Measurements from ENCODE around the gene SHB. TPM values are rescaled to one million over a fixed set of nuclear protein-coding genes. Genes with fewer than 3 reads are reported as not detected.

The SHB gene
- total RNA-seq, 1 experiment from 2014 or later = 20.7 TPM

GRCh38 chr9:37918665-37919170 is 150.3 kb downstream of the SHB start:
- intact Hi-C loops (cut with micrococcal nuclease; ENCODE audit: unreplicated experiment) = loop anchor here (10.0 kb wide), 1 partner anchor 516 kb away; no protein-coding TSS in a partner anchor
- Histone ChIP-seq H3K9me3 (ENCODE audit: low read depth, low read length, poor library complexity, severe bottlenecking) (no peaks in the 10 kb centered on the region), H3K4me1 (ENCODE audit: insufficient read depth, low read length, poor library complexity, severe bottlenecking) (no peaks in the 10 kb centered on the region), H3K4me3 (ENCODE audit: low read depth, low read length, poor library complexity, severe bottlenecking) (no peak overlapping the region), H3K27ac (ENCODE audit: low read depth, low read length, poor library complexity, severe bottlenecking) (no peak overlapping the region), H3K27me3 (replicated peaks; ENCODE audit: insufficient read depth, low read depth, low read length, poor library complexity) (no peaks in the 10 kb centered on the region), H3K36me3 (ENCODE audit: insufficient read depth, low read length, poor library complexity, severe bottlenecking) (peaks cover 3% of the 10 kb centered on the region)
- DNase-seq (ENCODE audit: low spot score) = no peak
- no TSS peak for BruUV-seq (replicated peaks)
- no peak for TF ChIP-seq EZH2 (IDR thresholded peaks at IDR 0.05; ENCODE audit: borderline replicate concordance, low read depth, low read length, poor library complexity, severe bottlenecking)
- TF ChIP-seq CTCF (conservative IDR thresholded peaks at IDR 0.05; ENCODE audit: low read depth, low read length) = no peak
- ChIA-PET CTCF (no interaction called here), POLR2A (ENCODE audit: low non-redundant PET) (no interaction called here)

DNA sequence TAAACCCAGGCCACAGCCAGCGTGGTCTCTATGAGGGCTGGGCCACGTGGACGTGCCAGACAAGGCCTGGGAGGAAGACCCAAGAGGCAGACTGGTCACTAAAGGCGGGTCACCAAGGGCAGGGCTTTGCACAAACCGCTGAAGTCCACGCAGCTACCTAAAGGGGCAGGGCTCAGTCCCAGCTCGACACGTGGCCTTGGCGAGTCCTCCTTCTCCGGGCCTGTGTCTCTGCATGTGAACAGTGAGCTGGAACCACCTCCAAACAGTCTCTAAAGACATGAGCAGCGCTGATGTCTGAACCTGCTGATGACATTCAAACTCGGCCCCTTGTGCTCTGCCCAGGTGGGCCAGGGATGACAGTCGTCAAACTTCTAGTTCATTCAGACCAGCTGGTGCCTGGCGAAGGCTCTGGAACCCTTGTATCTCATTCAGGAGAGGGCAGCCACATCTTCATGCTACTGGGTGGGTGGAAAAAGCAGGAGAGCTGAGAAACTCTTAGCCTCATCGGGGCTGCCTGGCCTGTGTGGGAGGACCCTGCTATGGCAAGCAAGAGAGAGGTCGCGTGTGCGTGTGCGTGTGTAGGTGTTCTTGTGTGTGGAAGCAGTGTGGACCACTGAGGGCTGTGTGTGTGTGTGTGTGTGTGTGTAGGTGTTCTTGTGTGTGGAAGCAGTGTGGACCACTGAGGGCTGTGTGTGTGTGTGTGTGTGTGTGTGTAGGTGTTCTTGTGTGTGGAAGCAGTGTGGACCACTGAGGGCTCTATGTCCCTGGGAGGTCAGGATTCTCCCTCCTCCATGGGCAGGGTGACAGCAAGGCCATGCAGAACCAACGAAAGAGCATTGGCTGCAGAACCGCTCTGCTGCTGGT is 151.0 kb downstream of the SHB start:
- intact Hi-C loops (cut with micrococcal nuclease; ENCODE audit: unreplicated experiment) = loop anchor here (10.0 kb wide), 1 partner anchor 517 kb away; no protein-coding TSS in a partner anchor
- peaks cover 3% of the 10 kb centered on the region for H3K36me3 ChIP-seq (ENCODE audit: insufficient read depth, low read length, poor library complexity, severe bottlenecking)
- H3K4me1 ChIP-seq (ENCODE audit: insufficient read depth, low read length, poor library complexity, severe bottlenecking) = no peaks in the 10 kb centered on the region
- no peak for DNase-seq (ENCODE audit: low spot score)
- no peaks in the 10 kb centered on the region for H3K9me3 ChIP-seq (ENCODE audit: low read depth, low read length, poor library complexity, severe bottlenecking)
- no TSS peak for BruUV-seq (replicated peaks)
- ChIA-PET CTCF (no interaction called here), POLR2A (ENCODE audit: low non-redundant PET) (no interaction called here)
- H3K4me3 ChIP-seq (ENCODE audit: low read depth, low read length, poor library complexity, severe bottlenecking) = no peak overlapping the region
- H3K27me3 ChIP-seq (replicated peaks; ENCODE audit: insufficient read depth, low read depth, low read length, poor library complexity) = no peaks in the 10 kb centered on the region
- H3K27ac ChIP-seq (ENCODE audit: low read depth, low read length, poor library complexity, severe bottlenecking) = no peak overlapping the region
- TF ChIP-seq CTCF (conservative IDR thresholded peaks at IDR 0.05; ENCODE audit: low read depth, low read length) = no peak
- TF ChIP-seq EZH2 (IDR thresholded peaks at IDR 0.05; ENCODE audit: borderline replicate concordance, low read depth, low read length, poor library complexity, severe bottlenecking) = no peak

- Histone ChIP-seq H3K9me3 (ENCODE audit: low read depth, low read length, poor library complexity, severe bottlenecking) (no peaks in the 10 kb centered on the region), H3K27me3 (replicated peaks; ENCODE audit: insufficient read depth, low read depth, low read length, poor library complexity) (no peaks in the 10 kb centered on the region), H3K4me3 (ENCODE audit: low read depth, low read length, poor library complexity, severe bottlenecking) (no peak overlapping the region), H3K4me1 (ENCODE audit: insufficient read depth, low read length, poor library complexity, severe bottlenecking) (no peaks in the 10 kb centered on the region), H3K36me3 (ENCODE audit: insufficient read depth, low read length, poor library complexity, severe bottlenecking) (peaks cover 3% of the 10 kb centered on the region), H3K27ac (ENCODE audit: low read depth, low read length, poor library complexity, severe bottlenecking) (peak overlapping the region; percentile 30)
- DNase-seq (ENCODE audit: low spot score) = no peak
- intact Hi-C loops (cut with micrococcal nuclease; ENCODE audit: unreplicated experiment) = loop anchor here (10.0 kb wide), 1 partner anchor 517 kb away; no protein-coding TSS in a partner anchor
- ChIA-PET POLR2A (ENCODE audit: low non-redundant PET) (no interaction called here), CTCF (no interaction called here)
- TF ChIP-seq EZH2 (IDR thresholded peaks at IDR 0.05; ENCODE audit: borderline replicate concordance, low read depth, low read length, poor library complexity, severe bottlenecking) (no peak), CTCF (conservative IDR thresholded peaks at IDR 0.05; ENCODE audit: low read depth, low read length) (no peak)
- BruUV-seq (replicated peaks) = no TSS peak
Measured at GRCh38 chr9:37917313-37917731, 151.7 kb downstream of the SHB start.

Measured in A673 (cell line).